IPS-NIHi7 (cell line): ENCODE results near the gene KIF15.

ENCODE experiments used
- DNase-seq: peaks from one replicate; pipeline ENCODE4 v3.0.0; 2012; ENCODE audit warnings: mixed read lengths; ENCODE audit errors: extremely low spot score

Gene KIF15

DNA sequence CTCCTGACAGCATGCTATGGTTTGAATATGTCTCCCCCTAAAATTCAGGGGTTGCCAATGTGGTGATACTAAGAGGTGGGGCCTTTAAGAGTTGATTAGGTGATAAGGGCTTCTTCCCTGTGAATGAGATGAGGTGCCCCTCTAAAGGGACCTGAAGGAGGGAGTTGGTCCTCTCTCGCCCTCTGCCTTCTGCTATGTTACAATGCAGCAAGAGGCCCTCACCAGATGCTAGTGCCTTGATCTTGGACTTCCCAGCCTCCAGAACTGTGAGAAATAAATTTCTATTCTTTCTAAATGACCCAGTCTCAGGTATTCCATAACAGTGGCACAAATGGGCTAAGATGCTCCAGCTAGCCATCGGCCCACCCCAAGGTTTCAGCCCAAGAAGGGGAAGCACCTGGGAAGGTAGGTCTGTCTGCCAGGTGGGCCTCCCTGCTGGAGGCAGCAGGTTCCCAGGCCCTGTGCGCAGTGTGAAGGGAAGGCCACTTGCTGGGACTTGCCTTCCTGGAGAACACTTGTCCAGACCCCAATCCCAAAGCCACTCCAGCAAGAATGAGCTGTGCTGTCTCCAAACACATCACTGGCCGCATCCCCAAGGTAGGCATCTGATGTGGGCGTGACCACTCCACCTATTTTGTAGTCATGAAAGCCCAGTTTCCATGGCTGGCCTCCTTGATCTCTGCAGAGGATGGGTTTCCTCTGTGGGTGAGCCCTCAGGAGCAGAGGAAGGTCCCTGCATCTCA is 121.8 kb downstream of the KIF15 start:
- no peak for DNase-seq

DNA sequence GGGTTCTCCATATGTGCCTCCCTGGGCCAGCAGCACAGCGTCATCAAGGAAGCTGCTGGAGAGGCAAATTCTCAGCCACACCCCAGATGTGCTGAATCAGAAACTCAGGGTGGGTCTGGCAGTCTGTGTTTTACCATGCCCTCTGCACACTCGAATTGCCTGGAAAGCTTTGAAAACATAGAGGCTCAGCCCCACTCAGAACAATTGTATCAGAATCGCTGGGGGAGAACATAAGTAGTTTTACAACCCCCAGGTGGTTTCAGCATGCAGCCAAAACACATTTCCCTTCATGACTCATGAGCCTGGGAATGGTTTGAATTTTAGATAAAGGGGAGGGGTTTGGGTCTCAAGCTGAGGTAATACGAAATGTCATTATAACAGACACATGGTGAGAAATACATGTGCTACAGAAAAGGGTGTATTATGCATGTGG is 122.4 kb downstream of the KIF15 start:
- no peak for DNase-seq

- peak; percentile 48 for DNase-seq
These were observed 124.0 kb downstream of the KIF15 start for GRCh38 chr3:44885618-44886017.

- DNase-seq, result no peak
These were observed 125.0 kb downstream of the KIF15 start for GRCh38 chr3:44886561-44886960.

- DNase-seq, result no peak
These were observed 125.5 kb downstream of the KIF15 start for GRCh38 chr3:44887101-44887500.

GRCh38 chr3:44890258-44890657 is 128.7 kb downstream of the KIF15 start:
- DNase-seq, result peak; percentile 49

GRCh38 chr3:44890852-44891251 is 129.3 kb downstream of the KIF15 start:
- DNase-seq, result no peak

GRCh38 chr3:44892689-44893088 is 131.1 kb downstream of the KIF15 start:
- DNase-seq, result no peak

DNA sequence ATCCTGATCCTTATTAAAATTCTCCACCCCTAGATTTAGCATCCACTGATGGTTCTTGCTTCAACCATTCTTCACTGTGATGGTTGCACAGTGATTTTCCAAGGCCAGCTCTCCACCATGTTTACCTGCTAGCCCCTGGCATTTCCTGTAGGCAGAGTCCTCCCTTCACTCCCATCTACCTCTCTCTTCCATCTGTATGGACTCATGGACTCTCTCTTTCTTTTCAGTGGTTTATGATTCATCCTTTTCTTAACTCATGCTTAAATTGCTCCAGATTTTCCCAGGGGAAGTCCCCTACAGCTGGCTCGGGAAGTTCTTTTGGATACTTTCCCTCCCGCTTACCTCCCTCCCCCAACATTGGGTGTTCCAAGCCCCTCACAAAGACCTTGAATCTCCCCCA is 131.5 kb downstream of the KIF15 start:
- no peak for DNase-seq

DNA sequence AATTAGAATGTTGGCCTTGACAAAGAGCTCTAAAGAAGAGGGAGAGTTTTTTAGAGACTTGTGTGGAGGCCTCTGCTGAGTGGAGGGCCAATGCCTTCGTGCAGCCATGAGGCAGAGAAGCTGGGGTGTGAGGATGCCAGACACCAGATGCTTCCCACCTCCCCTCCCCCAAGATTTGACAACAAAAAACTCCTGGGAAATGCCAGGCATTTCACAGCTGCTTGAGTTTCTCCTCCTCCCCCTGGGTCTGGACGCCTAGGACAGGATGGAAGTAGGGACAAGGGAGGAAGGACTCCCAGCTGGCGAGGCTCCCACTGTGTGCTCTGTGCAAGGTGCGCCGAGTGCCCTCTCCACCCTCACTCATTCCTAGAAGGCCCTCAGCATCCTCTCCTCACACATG is 132.9 kb downstream of the KIF15 start:
- peak; percentile 62 for DNase-seq

- no peak for DNase-seq
These were observed 134.8 kb downstream of the KIF15 start for GRCh38 chr3:44896440-44896839.

DNA sequence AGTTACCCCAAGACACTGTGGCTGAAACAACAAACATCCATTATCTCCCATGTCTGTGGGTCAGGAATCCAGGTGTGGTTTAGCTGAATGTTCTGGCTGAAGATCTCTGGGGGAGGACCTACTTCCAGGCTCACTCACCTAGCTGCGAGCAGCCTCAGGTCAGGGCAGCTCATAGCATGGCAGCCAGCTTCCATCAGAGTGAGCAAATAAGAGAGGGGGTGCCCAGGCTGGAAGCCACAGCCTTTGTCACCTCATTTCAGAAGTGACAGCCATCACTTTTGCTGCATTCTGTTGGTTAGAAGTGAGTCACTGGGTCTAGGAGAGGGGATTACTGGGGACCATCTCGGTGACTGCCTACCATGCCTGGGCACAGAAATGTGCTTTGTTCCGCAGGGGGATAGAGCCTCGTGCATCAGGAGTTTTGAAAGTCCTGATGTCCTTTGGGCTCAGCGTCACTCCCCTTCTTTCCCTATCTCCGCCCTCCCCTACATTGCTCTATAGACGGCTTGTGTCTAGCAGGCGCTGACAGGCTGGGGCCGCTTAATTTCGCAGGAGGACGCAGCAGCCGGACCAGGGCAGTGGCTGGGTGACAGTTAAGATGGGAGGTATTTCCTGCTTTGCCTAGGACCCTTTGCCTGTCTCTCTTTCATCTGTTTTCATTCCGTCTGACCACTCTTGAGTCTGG is 138.2 kb downstream of the KIF15 start:
- no peak for DNase-seq

DNA sequence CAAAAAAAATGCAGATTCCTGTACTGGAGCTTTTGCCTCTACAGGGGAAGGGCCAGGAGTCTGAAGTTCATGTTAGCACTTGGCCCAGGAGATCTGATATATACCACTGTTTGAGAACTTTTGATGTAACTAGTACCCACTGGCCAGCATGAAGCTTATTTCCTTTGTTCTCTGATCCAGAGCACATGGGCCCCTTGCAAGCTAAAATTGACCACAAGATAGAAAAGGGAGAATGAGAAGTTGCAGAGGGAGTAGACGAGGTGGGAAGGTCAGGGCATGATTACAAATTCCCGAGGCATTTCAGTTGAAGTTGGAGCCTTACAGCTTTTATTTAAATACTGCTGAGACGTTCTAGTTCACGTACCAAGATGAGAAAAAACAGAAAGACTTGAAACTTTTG is 141.0 kb downstream of the KIF15 start:
- DNase-seq, result no peak
